ENCODE data around the gene GMPPA.
A peak's percentile ranks its signal among the peaks of the same experiment; 100 is the strongest.

Gene GMPPA

GRCh38 chr2:219545295-219545942 is 46.7 kb downstream of the GMPPA start:
- Histone ChIP-seq H3K4me1 (ENCODE audit: insufficient read depth, low read length) (no peaks in the 10 kb centered on the region; the same call in 1 of the 2 replicates), H3K9ac (ENCODE audit: low read depth, low read length) (no peak overlapping the region), H3K36me3 (ENCODE audit: insufficient read depth, low read length) (peaks cover 11% of the 10 kb centered on the region), H3K27me3 (ENCODE audit: insufficient read depth, low read length) (peaks cover 27% of the 10 kb centered on the region), H3K27ac (ENCODE audit: low read depth, low read length) (no peak overlapping the region), H3K4me3 (ENCODE audit: low read length) (no peak overlapping the region), H3K9me3 (ENCODE audit: insufficient read depth, low read depth, low read length) (no peaks in the 10 kb centered on the region)
- 95% methylated on average over 3 of the region's 3 CpGs for WGBS

- Histone ChIP-seq H3K4me1 (ENCODE audit: insufficient read depth, low read length) (peaks cover under 1% of the 10 kb centered on the region; the same call in 1 of the 2 replicates), H3K4me3 (ENCODE audit: low read length) (no peak overlapping the region), H3K9ac (ENCODE audit: low read depth, low read length) (no peak overlapping the region), H3K27me3 (ENCODE audit: insufficient read depth, low read length) (peaks cover 32% of the 10 kb centered on the region), H3K9me3 (ENCODE audit: insufficient read depth, low read depth, low read length) (no peaks in the 10 kb centered on the region), H3K27ac (ENCODE audit: low read depth, low read length) (no peak overlapping the region), H3K36me3 (ENCODE audit: insufficient read depth, low read length) (peaks cover 5% of the 10 kb centered on the region)
- 69% methylated on average over 4 of the region's 4 CpGs for WGBS
Measured at GRCh38 chr2:219545943-219546352, 47.3 kb downstream of the GMPPA start.

DNA sequence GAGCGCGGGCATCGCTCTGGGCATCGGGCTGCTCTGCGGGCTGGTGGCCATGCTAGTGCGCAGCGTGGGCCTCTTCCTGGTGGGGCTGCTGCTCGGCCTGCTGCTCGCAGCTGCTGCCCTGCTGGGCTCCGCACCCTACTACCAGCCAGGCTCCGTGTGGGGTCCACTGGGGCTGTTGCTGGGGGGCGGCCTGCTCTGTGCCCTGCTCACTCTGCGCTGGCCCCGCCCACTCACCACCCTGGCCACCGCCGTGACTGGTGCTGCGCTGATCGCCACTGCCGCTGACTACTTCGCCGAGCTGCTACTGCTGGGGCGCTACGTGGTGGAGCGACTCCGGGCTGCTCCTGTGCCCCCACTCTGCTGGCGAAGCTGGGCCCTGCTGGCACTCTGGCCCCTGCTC is 48.9 kb downstream of the GMPPA start:
- peaks cover 3% of the 10 kb centered on the region; the same call in 1 of the 2 replicates for H3K4me1 ChIP-seq (ENCODE audit: insufficient read depth, low read length)
- no peaks in the 10 kb centered on the region for H3K36me3 ChIP-seq (ENCODE audit: insufficient read depth, low read length)
- 96% methylated on average over 26 of the region's 26 CpGs for WGBS
- no peak overlapping the region for H3K9ac ChIP-seq (ENCODE audit: low read depth, low read length)
- H3K27me3 ChIP-seq (ENCODE audit: insufficient read depth, low read length) = peaks cover 35% of the 10 kb centered on the region
- no peak overlapping the region for H3K27ac ChIP-seq (ENCODE audit: low read depth, low read length)
- no peaks in the 10 kb centered on the region for H3K9me3 ChIP-seq (ENCODE audit: insufficient read depth, low read depth, low read length)
- H3K4me3 ChIP-seq (ENCODE audit: low read length) = no peak overlapping the region

GRCh38 chr2:219548990-219549389 is 50.3 kb downstream of the GMPPA start:
- WGBS = 94% methylated on average over 18 of the region's 18 CpGs
- Histone ChIP-seq H3K4me1 (ENCODE audit: insufficient read depth, low read length) (peaks cover 3% of the 10 kb centered on the region; the same call in 1 of the 2 replicates), H3K27me3 (ENCODE audit: insufficient read depth, low read length) (peaks cover 47% of the 10 kb centered on the region), H3K9me3 (ENCODE audit: insufficient read depth, low read depth, low read length) (no peaks in the 10 kb centered on the region), H3K27ac (ENCODE audit: low read depth, low read length) (no peak overlapping the region), H3K36me3 (ENCODE audit: insufficient read depth, low read length) (no peaks in the 10 kb centered on the region), H3K9ac (ENCODE audit: low read depth, low read length) (no peak overlapping the region), H3K4me3 (ENCODE audit: low read length) (no peak overlapping the region)

DNA sequence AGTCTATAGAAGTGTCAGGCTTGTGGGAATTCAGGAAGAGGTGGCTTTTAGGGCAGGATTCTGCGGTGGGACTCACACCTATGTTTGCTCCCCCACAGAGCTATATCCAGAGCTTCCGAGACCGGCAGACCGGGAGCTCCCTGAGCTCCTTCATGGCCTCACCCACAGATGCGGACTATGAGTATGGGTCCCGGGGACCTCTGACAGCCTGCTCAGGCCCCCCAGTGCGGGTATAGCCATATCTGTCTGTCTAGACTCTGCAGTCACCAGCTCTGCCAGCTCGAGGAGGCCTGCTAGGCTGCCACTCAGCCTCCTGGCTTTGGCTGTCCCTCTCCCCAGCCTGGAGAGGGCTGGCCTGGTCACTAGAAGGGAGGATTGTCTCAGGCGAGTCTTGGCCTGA is 50.9 kb downstream of the GMPPA start:
- H3K27me3 ChIP-seq (ENCODE audit: insufficient read depth, low read length) = peaks cover 44% of the 10 kb centered on the region
- H3K9ac ChIP-seq (ENCODE audit: low read depth, low read length) = no peak overlapping the region
- H3K4me3 ChIP-seq (ENCODE audit: low read length) = no peak overlapping the region
- peaks cover 3% of the 10 kb centered on the region; the same call in 1 of the 2 replicates for H3K4me1 ChIP-seq (ENCODE audit: insufficient read depth, low read length)
- 90% methylated on average over 9 of the region's 9 CpGs for WGBS
- no peaks in the 10 kb centered on the region for H3K36me3 ChIP-seq (ENCODE audit: insufficient read depth, low read length)
- H3K27ac ChIP-seq (ENCODE audit: low read depth, low read length) = no peak overlapping the region
- no peaks in the 10 kb centered on the region for H3K9me3 ChIP-seq (ENCODE audit: insufficient read depth, low read depth, low read length)

GRCh38 chr2:219551441-219552381 is 53.0 kb downstream of the GMPPA start:
- H3K27me3 ChIP-seq (ENCODE audit: insufficient read depth, low read length) = peaks cover 33% of the 10 kb centered on the region
- H3K9me3 ChIP-seq (ENCODE audit: insufficient read depth, low read depth, low read length) = no peaks in the 10 kb centered on the region
- peak overlapping the region; percentile 71 for H3K9ac ChIP-seq (ENCODE audit: low read depth, low read length)
- WGBS = 4% methylated on average over 54 of the region's 54 CpGs
- H3K4me3 ChIP-seq (ENCODE audit: low read length) = peak overlapping the region; percentile 79
- H3K36me3 ChIP-seq (ENCODE audit: insufficient read depth, low read length) = peaks cover 4% of the 10 kb centered on the region; the same call in 1 of the 2 replicates
- peak overlapping the region; percentile 17; the same call in 1 of the 2 replicates for H3K27ac ChIP-seq (ENCODE audit: low read depth, low read length)
- peaks cover 3% of the 10 kb centered on the region; the same call in 1 of the 2 replicates for H3K4me1 ChIP-seq (ENCODE audit: insufficient read depth, low read length)

DNA sequence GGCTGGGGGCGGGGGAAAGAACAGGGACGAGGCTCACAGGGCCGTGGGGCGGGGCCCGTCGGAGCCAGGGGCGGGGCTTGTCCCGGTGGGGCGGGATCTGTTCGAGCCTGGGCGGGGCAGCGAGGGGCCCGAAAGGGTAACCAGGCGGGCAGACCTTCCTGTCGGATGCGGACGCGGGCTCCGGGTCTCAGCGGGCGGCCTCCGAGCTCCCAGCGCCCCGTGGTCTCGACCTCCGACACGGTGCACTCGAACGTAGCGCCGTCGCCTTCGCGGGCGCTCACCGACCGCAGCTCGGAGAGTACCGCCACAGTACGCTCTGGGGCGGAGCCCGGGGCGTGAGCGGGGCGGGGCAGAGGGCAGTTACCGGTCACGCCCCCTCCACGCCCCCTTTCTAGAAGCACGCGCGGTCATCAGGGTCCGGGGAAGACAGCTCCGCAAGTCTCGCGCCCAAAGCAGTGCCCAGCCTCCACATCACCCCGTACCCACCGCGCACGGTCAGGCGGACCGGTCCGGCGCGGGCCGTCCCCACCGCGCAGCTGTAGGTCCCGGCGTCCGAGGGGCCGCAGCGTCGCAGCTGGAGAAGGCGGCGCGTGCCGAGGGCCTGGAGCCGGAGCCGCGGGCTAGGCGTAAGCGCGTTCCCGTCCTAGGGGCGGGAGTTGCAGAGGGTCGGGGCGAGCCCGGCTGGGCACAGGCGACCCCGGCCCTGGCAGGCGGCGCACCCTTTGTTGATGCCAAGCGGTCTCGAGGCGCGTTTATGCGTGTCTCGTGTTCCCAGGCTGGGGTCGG is 53.9 kb downstream of the GMPPA start:
- H3K4me3 ChIP-seq (ENCODE audit: low read length) = peak overlapping the region; percentile 79
- H3K27ac ChIP-seq (ENCODE audit: low read depth, low read length) = peak overlapping the region; percentile 61; the same call in 1 of the 2 replicates
- H3K9ac ChIP-seq (ENCODE audit: low read depth, low read length) = peak overlapping the region; percentile 35; the same call in 1 of the 2 replicates
- H3K36me3 ChIP-seq (ENCODE audit: insufficient read depth, low read length) = peaks cover 4% of the 10 kb centered on the region; the same call in 1 of the 2 replicates
- no peaks in the 10 kb centered on the region for H3K9me3 ChIP-seq (ENCODE audit: insufficient read depth, low read depth, low read length)
- H3K27me3 ChIP-seq (ENCODE audit: insufficient read depth, low read length) = peaks cover 33% of the 10 kb centered on the region
- 1% methylated on average over 99 of the region's 99 CpGs for WGBS
- H3K4me1 ChIP-seq (ENCODE audit: insufficient read depth, low read length) = peaks cover 3% of the 10 kb centered on the region; the same call in 1 of the 2 replicates

- peaks cover 4% of the 10 kb centered on the region; the same call in 1 of the 2 replicates for H3K36me3 ChIP-seq (ENCODE audit: insufficient read depth, low read length)
- H3K9ac ChIP-seq (ENCODE audit: low read depth, low read length) = no peak overlapping the region
- WGBS = 47% methylated on average over 7 of the region's 7 CpGs
- peaks cover 33% of the 10 kb centered on the region for H3K27me3 ChIP-seq (ENCODE audit: insufficient read depth, low read length)
- H3K27ac ChIP-seq (ENCODE audit: low read depth, low read length) = no peak overlapping the region
- H3K4me1 ChIP-seq (ENCODE audit: insufficient read depth, low read length) = peaks cover 3% of the 10 kb centered on the region; the same call in 1 of the 2 replicates
- H3K4me3 ChIP-seq (ENCODE audit: low read length) = peak overlapping the region; percentile 79
- H3K9me3 ChIP-seq (ENCODE audit: insufficient read depth, low read depth, low read length) = no peaks in the 10 kb centered on the region
Measured at GRCh38 chr2:219553168-219553417, 54.4 kb downstream of the GMPPA start.

- 85% methylated on average over 12 of the region's 12 CpGs for WGBS
- Histone ChIP-seq H3K4me3 (ENCODE audit: low read length) (peak overlapping the region; percentile 79; the same call in 1 of the 2 replicates), H3K9me3 (ENCODE audit: insufficient read depth, low read depth, low read length) (no peaks in the 10 kb centered on the region), H3K27ac (ENCODE audit: low read depth, low read length) (no peak overlapping the region), H3K36me3 (ENCODE audit: insufficient read depth, low read length) (peaks cover 4% of the 10 kb centered on the region; the same call in 1 of the 2 replicates), H3K27me3 (ENCODE audit: insufficient read depth, low read length) (peaks cover 33% of the 10 kb centered on the region), H3K4me1 (ENCODE audit: insufficient read depth, low read length) (peaks cover 3% of the 10 kb centered on the region; the same call in 1 of the 2 replicates), H3K9ac (ENCODE audit: low read depth, low read length) (no peak overlapping the region)
Measured at GRCh38 chr2:219553463-219553963, 54.8 kb downstream of the GMPPA start.

DNA sequence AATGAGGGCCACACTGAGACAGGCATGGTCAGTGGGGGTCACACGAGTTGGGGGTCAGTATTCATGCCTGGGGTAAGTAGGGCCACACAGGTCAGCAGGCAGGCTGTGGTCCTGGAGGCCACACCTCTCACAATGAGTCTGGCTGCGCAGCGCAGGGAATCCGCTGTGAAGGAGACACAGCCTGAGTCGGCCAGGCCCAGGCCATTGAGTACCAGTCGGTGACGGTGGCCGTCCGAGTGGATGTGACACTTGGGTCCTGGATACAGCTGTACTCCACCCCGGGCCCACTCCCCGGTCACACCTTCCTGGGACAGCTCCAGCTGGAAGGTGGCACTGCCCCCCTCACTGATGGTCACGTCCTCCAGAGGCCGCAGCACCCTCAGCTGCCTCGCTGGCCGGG is 55.7 kb downstream of the GMPPA start:
- 94% methylated on average over 15 of the region's 15 CpGs for WGBS

More for the DNA sequence above, 55.7 kb downstream of the GMPPA start:
- Histone ChIP-seq H3K9ac (ENCODE audit: low read depth, low read length) (no peak overlapping the region), H3K4me1 (ENCODE audit: insufficient read depth, low read length) (peaks cover 3% of the 10 kb centered on the region; the same call in 1 of the 2 replicates), H3K27me3 (ENCODE audit: insufficient read depth, low read length) (peaks cover 33% of the 10 kb centered on the region), H3K36me3 (ENCODE audit: insufficient read depth, low read length) (peaks cover 4% of the 10 kb centered on the region; the same call in 1 of the 2 replicates), H3K9me3 (ENCODE audit: insufficient read depth, low read depth, low read length) (no peaks in the 10 kb centered on the region), H3K27ac (ENCODE audit: low read depth, low read length) (no peak overlapping the region), H3K4me3 (ENCODE audit: low read length) (no peak overlapping the region)
